GM21381 (cell line): Measurements from ENCODE around the gene MAGI2.
A peak's percentile ranks its signal among the peaks of the same experiment; 100 is the strongest.

ENCODE experiments used
- ATAC-seq: cut with Tn5 transposase; IDR thresholded peaks from one replicate; pipeline ENCODE4 v1.9.1; 2021; ENCODE audit warnings: mild to moderate bottlenecking, moderate library complexity; ENCODE audit not compliant: unreplicated experiment

Gene MAGI2

GRCh38 chr7:78842068-78842467 lies 611.4 kb downstream of the MAGI2 start:
- ATAC-seq = no peak

GRCh38 chr7:78835897-78836296 lies 617.6 kb downstream of the MAGI2 start:
- ATAC-seq = no peak

- no peak for ATAC-seq
Observed at GRCh38 chr7:78828317-78828716, 625.1 kb downstream of the MAGI2 start.

GRCh38 chr7:78803501-78804127 lies 649.9 kb downstream of the MAGI2 start:
- ATAC-seq = no peak

- no peak for ATAC-seq
Observed at GRCh38 chr7:78794101-78794500, 659.4 kb downstream of the MAGI2 start.

GRCh38 chr7:78792624-78793023 lies 660.8 kb downstream of the MAGI2 start:
- no peak for ATAC-seq

- no peak for ATAC-seq
Observed at GRCh38 chr7:78792006-78792405, 661.5 kb downstream of the MAGI2 start.

GRCh38 chr7:78788464-78788863 lies 665.0 kb downstream of the MAGI2 start:
- ATAC-seq = no peak

- no peak for ATAC-seq
Observed at GRCh38 chr7:78787854-78788253, 665.6 kb downstream of the MAGI2 start.

GRCh38 chr7:78786055-78786454 lies 667.4 kb downstream of the MAGI2 start:
- ATAC-seq = no peak

- ATAC-seq = no peak
Observed at GRCh38 chr7:78783179-78783962, 670.1 kb downstream of the MAGI2 start.

- ATAC-seq = no peak
Observed at GRCh38 chr7:78780560-78780959, 672.9 kb downstream of the MAGI2 start.

- no peak for ATAC-seq
Observed at GRCh38 chr7:78779788-78780187, 673.7 kb downstream of the MAGI2 start.

- no peak for ATAC-seq
Observed at GRCh38 chr7:78777829-78778228, 675.6 kb downstream of the MAGI2 start.

GRCh38 chr7:78770422-78771410 lies 682.8 kb downstream of the MAGI2 start:
- ATAC-seq = no peak

GRCh38 chr7:78769481-78770101 lies 683.9 kb downstream of the MAGI2 start:
- peak; percentile 86 for ATAC-seq

- no peak for ATAC-seq
Observed at GRCh38 chr7:78768859-78769258, 684.6 kb downstream of the MAGI2 start.

- no peak for ATAC-seq
Observed at GRCh38 chr7:78765943-78766729, 687.3 kb downstream of the MAGI2 start.

GRCh38 chr7:78764571-78764970 lies 688.9 kb downstream of the MAGI2 start:
- no peak for ATAC-seq

GRCh38 chr7:78762625-78763024 lies 690.8 kb downstream of the MAGI2 start:
- ATAC-seq = no peak
